H9 (cell line): ENCODE results near the gene UBP1. TPM values are rescaled to one million over a fixed set of nuclear protein-coding genes. Genes with fewer than 3 reads are reported as not detected.

Experiments used
- DNase-seq: peaks from one replicate; pipeline ENCODE4 v3.0.0-alpha.2; 2017
- H2AFZ ChIP-seq: one replicate; pipeline ENCODE4 v1.6.1; 2013; ENCODE audit warnings: mild to moderate bottlenecking, low read length, control low read depth, moderate library complexity
- H2AK5ac ChIP-seq: 2 replicates; pipeline ENCODE4 v1.6.1; 2013; ENCODE audit warnings: low read length, control low read depth, mixed read lengths; ENCODE audit not compliant: insufficient read length
- H2BK120ac ChIP-seq: one replicate; pipeline ENCODE4 v1.6.1; 2013; ENCODE audit warnings: low read depth, mild to moderate bottlenecking, low read length, control low read depth, inconsistent platforms; ENCODE audit not compliant: poor library complexity, severe bottlenecking
- H2BK12ac ChIP-seq: 2 replicates; pipeline ENCODE4 v1.6.1; 2013; ENCODE audit warnings: low read length, control low read depth, mixed read lengths, low read depth; ENCODE audit not compliant: insufficient read length
- H2BK15ac ChIP-seq: 2 replicates; pipeline ENCODE4 v1.6.1; 2013; ENCODE audit warnings: low read depth, low read length, control low read depth
- H2BK20ac ChIP-seq: one replicate; pipeline ENCODE4 v1.6.1; 2013; ENCODE audit warnings: low read depth, mild to moderate bottlenecking, low read length, control low read depth, inconsistent platforms; ENCODE audit not compliant: poor library complexity, severe bottlenecking
- H2BK5ac ChIP-seq: 2 replicates; pipeline ENCODE4 v1.6.1; 2013; ENCODE audit warnings: low read length, control low read depth, mixed read lengths; ENCODE audit not compliant: insufficient read length
- H3K14ac ChIP-seq: 2 replicates; pipeline ENCODE4 v1.6.1; 2013; ENCODE audit warnings: low read length, control low read depth; ENCODE audit not compliant: insufficient read depth
- H3K18ac ChIP-seq: 2 replicates; pipeline ENCODE4 v1.6.1; 2013; ENCODE audit warnings: low read depth, mild to moderate bottlenecking, mixed read lengths, low read length, control low read depth; ENCODE audit not compliant: insufficient read length
- H3K23ac ChIP-seq: 2 replicates; pipeline ENCODE4 v1.6.1; 2013; ENCODE audit warnings: low read length, control low read depth, mixed read lengths, low read depth; ENCODE audit not compliant: insufficient read length
- H3K23me2 ChIP-seq: 2 replicates; pipeline ENCODE4 v1.6.1; 2013; ENCODE audit warnings: low read depth, mild to moderate bottlenecking, mixed read lengths, low read length, control low read depth; ENCODE audit not compliant: insufficient read length, poor library complexity, severe bottlenecking
- H3K27ac ChIP-seq: 2 replicates; pipeline ENCODE4 v1.5.1; 2013; ENCODE audit warnings: low read length, control low read depth, mixed read lengths, low read depth; ENCODE audit not compliant: insufficient read length
- H3K27me3 ChIP-seq: 2 replicates; pipeline ENCODE4 v1.6.1; 2013; ENCODE audit warnings: low read length, control low read depth, inconsistent platforms; ENCODE audit not compliant: insufficient read depth
- H3K4ac ChIP-seq: 2 replicates; pipeline ENCODE4 v1.6.1; 2013; ENCODE audit warnings: low read depth, mild to moderate bottlenecking, control low read depth, inconsistent platforms, low read length, moderate library complexity
- H3K4me1 ChIP-seq: 2 replicates; pipeline ENCODE4 v1.6.1; 2013; ENCODE audit warnings: low read length, control low read depth, inconsistent platforms; ENCODE audit not compliant: insufficient read depth
- H3K4me2 ChIP-seq: 2 replicates; pipeline ENCODE4 v1.6.1; 2013; ENCODE audit warnings: low read length, control low read depth, mixed read lengths; ENCODE audit not compliant: insufficient read length, insufficient read depth
- H3K56ac ChIP-seq: 2 replicates; pipeline ENCODE4 v1.6.1; 2013; ENCODE audit warnings: low read depth, mild to moderate bottlenecking, mixed read lengths, low read length, control low read depth; ENCODE audit not compliant: insufficient read length
- H3K79me1 ChIP-seq: 2 replicates; pipeline ENCODE4 v1.6.1; 2013; ENCODE audit warnings: low read depth, mild to moderate bottlenecking, moderate library complexity, low read length, control low read depth, inconsistent platforms; ENCODE audit not compliant: insufficient read depth, poor library complexity, severe bottlenecking
- H3K79me2 ChIP-seq: 2 replicates; pipeline ENCODE4 v1.6.1; 2013; ENCODE audit warnings: low read length, control low read depth, inconsistent platforms; ENCODE audit not compliant: insufficient read depth
- H3K9ac ChIP-seq: 2 replicates; pipeline ENCODE4 v1.6.1; 2013; ENCODE audit warnings: low read length, control low read depth, mixed read lengths; ENCODE audit not compliant: insufficient read length; ENCODE audit errors: extremely low read depth
- H3K9me3 ChIP-seq: one replicate; pipeline ENCODE4 v1.6.1; 2013; ENCODE audit warnings: low read depth, low read length, inconsistent platforms; ENCODE audit not compliant: control insufficient read depth
- H3T11ph ChIP-seq: one replicate; pipeline ENCODE4 v1.6.1; 2013; ENCODE audit warnings: mild to moderate bottlenecking, low read length, control low read depth, inconsistent platforms
- H4K20me1 ChIP-seq: one replicate; pipeline ENCODE4 v1.6.1; 2013; ENCODE audit not compliant: control insufficient read depth, insufficient read length, insufficient read depth
- H4K5ac ChIP-seq: 2 replicates; pipeline ENCODE4 v1.6.1; 2013; ENCODE audit warnings: low read depth, mild to moderate bottlenecking, mixed read lengths, low read length, control low read depth; ENCODE audit not compliant: insufficient read length
- H4K8ac ChIP-seq: replicated peaks from 2 replicates; pipeline ENCODE4 v1.6.1; 2013; ENCODE audit warnings: low read length, control low read depth, mixed read lengths, low read depth; ENCODE audit not compliant: insufficient read length
- H4K91ac ChIP-seq: 2 replicates; pipeline ENCODE4 v1.6.1; 2013; ENCODE audit warnings: low read depth, mild to moderate bottlenecking, moderate library complexity, mixed read lengths, low read length, control low read depth; ENCODE audit not compliant: insufficient read length
- H3K27ac Mint-ChIP-seq, 3 experiments: 2 replicates in 2 of 3; 3 replicates in 1 of 3; pipeline ENCODE4 v1.8.0; 2020 to 2021; ENCODE audit warnings: mixed read lengths in 3 of 3, mild to moderate bottlenecking in 1 of 3, moderate library complexity in 1 of 3
- H3K27me3 Mint-ChIP-seq: 2 replicates; pipeline ENCODE4 v1.8.0; 2021; ENCODE audit warnings: low read depth, mild to moderate bottlenecking, moderate library complexity, mixed read lengths
- H3K36me3 Mint-ChIP-seq, 3 experiments: 2 replicates in 2 of 3; 3 replicates in 1 of 3; pipeline ENCODE4 v1.8.0; 2020 to 2021; ENCODE audit warnings: low read depth in 3 of 3, mixed read lengths in 3 of 3; ENCODE audit not compliant: insufficient read depth in 1 of 3
- H3K4me1 Mint-ChIP-seq, 2 experiments: 2 replicates each; pipeline ENCODE4 v1.8.0; 2020; ENCODE audit warnings: mixed read lengths in 2 of 2
- H3K4me3 Mint-ChIP-seq, 2 experiments: 2 replicates in 1 of 2; 3 replicates in 1 of 2; pipeline ENCODE4 v1.8.0; 2020 to 2021; ENCODE audit warnings: mild to moderate bottlenecking in 2 of 2, mixed read lengths in 2 of 2, moderate library complexity in 1 of 2
- H3K9me3 Mint-ChIP-seq, 2 experiments: 2 replicates in 1 of 2; 3 replicates in 1 of 2; pipeline ENCODE4 v1.8.0; 2020; ENCODE audit warnings: mild to moderate bottlenecking in 2 of 2, mixed read lengths in 2 of 2, moderate library complexity in 1 of 2
- WGBS: extraction: QIAGEN DNeasy Blood & Tissue Kit; methylation state at CpG from one replicate; pipeline ENCODE4 v1.1.7; 2013; ENCODE audit warnings: missing lambda C conversion rate, low lambda C conversion rate, mixed read lengths; ENCODE audit not compliant: insufficient read length; ENCODE audit errors: extremely low coverage; 5-methylcytosine and 5-hydroxymethylcytosine counted together
- total RNA-seq: library from RNA; stranded (reverse); gene quantifications from 2 replicates; pipeline ENCODE4 v1.2.1, GENCODE V29; 2021
- TF ChIP-seq, protein P1 (sequence below): fragments of 200-600 bp; sonication (generic); conservative IDR thresholded peaks from 3 replicates; pipeline ENCODE4 v1.8.0; 2021; ENCODE audit warnings: antibody characterized with exemption, mild to moderate bottlenecking

The UBP1 gene
- total RNA-seq, 1 experiment from 2014 or later = 103 TPM

DNA sequence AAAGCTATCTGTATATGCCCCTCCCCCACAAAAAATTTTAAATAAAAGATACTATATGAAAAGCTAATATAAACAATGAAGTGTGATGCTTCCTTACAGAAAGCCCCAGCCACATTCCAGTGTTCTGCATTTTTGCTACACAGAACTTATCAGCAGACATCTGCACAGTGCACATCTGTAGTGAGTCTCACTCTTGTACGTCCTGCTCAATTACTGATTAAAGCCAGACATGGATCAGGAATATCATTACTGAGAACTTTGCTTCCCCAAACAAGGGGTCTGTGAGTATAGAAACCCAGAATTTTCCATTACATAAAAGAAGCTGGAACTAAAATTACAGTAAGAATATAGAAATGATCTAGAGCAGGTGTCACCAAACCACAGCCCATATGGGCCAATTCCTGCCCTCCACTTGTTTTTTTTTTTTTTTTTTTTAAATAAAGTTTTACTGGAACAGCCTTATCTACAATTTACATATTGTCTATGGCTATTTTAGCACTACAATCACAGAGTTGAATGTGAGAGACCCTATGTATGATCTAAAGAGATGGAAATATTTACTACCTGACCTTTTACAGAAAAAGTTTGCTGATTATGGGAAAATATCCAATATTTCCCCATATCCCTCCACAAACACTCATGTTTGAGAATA, 45.7 kb downstream of the UBP1 start:
- no peak overlapping the region for H2BK12ac ChIP-seq
- Mint-ChIP-seq H3K27ac (no peak overlapping the region), H3K27me3 (no peaks in the 10 kb centered on the region), H3K4me3 (no peak overlapping the region), H3K4me1 (peaks cover 10 to 11% of the 10 kb centered on the region in 2 experiments), H3K36me3 (peaks cover 41 to 94% (median 91%) of the 10 kb centered on the region in 3 experiments; a peak in 6 of 7 replicates), H3K9me3 (no peaks in the 10 kb centered on the region)
- TF ChIP-seq, protein P1, sequence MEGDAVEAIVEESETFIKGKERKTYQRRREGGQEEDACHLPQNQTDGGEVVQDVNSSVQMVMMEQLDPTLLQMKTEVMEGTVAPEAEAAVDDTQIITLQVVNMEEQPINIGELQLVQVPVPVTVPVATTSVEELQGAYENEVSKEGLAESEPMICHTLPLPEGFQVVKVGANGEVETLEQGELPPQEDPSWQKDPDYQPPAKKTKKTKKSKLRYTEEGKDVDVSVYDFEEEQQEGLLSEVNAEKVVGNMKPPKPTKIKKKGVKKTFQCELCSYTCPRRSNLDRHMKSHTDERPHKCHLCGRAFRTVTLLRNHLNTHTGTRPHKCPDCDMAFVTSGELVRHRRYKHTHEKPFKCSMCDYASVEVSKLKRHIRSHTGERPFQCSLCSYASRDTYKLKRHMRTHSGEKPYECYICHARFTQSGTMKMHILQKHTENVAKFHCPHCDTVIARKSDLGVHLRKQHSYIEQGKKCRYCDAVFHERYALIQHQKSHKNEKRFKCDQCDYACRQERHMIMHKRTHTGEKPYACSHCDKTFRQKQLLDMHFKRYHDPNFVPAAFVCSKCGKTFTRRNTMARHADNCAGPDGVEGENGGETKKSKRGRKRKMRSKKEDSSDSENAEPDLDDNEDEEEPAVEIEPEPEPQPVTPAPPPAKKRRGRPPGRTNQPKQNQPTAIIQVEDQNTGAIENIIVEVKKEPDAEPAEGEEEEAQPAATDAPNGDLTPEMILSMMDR = no peak
- no peak overlapping the region for H4K91ac ChIP-seq
- H4K20me1 ChIP-seq = no peaks in the 10 kb centered on the region
- H3K79me1 ChIP-seq = no peaks in the 10 kb centered on the region
- no peaks in the 10 kb centered on the region for H3K23me2 ChIP-seq
- no peak overlapping the region for H4K5ac ChIP-seq
- no peak overlapping the region for H3K23ac ChIP-seq
- WGBS = no CpG with 5 or more reads among the region's 1 CpG
- no peak overlapping the region for H3K18ac ChIP-seq
- no peaks in the 10 kb centered on the region for H3K79me2 ChIP-seq
- no peak overlapping the region for H3K4me2 ChIP-seq
- H2BK120ac ChIP-seq = no peak overlapping the region
- no peak overlapping the region for H2AK5ac ChIP-seq
- no peaks in the 10 kb centered on the region for H3K9me3 ChIP-seq
- H3K27ac ChIP-seq = no peak overlapping the region
- no peak overlapping the region for H4K8ac ChIP-seq
- H3K9ac ChIP-seq = no peak overlapping the region
- no peak overlapping the region for H2BK20ac ChIP-seq
- DNase-seq = no peak
- no peak overlapping the region for H3K4ac ChIP-seq
- peaks cover 2% of the 10 kb centered on the region; the same call in 1 of the 2 replicates for H3K4me1 ChIP-seq
- no peak overlapping the region for H3K56ac ChIP-seq
- H2AFZ ChIP-seq = no peak overlapping the region
- H3T11ph ChIP-seq = no peak overlapping the region
- no peak overlapping the region for H3K14ac ChIP-seq
- H2BK15ac ChIP-seq = no peak overlapping the region
- no peak overlapping the region for H2BK5ac ChIP-seq
- H3K27me3 ChIP-seq = no peaks in the 10 kb centered on the region
